ENCODE results near the gene NUDT8.

- TF ChIP-seq, protein P1, sequence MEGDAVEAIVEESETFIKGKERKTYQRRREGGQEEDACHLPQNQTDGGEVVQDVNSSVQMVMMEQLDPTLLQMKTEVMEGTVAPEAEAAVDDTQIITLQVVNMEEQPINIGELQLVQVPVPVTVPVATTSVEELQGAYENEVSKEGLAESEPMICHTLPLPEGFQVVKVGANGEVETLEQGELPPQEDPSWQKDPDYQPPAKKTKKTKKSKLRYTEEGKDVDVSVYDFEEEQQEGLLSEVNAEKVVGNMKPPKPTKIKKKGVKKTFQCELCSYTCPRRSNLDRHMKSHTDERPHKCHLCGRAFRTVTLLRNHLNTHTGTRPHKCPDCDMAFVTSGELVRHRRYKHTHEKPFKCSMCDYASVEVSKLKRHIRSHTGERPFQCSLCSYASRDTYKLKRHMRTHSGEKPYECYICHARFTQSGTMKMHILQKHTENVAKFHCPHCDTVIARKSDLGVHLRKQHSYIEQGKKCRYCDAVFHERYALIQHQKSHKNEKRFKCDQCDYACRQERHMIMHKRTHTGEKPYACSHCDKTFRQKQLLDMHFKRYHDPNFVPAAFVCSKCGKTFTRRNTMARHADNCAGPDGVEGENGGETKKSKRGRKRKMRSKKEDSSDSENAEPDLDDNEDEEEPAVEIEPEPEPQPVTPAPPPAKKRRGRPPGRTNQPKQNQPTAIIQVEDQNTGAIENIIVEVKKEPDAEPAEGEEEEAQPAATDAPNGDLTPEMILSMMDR (IDR thresholded peaks at IDR 0.05), result peak; percentile 21 to 88 (median 55)
- peak; percentile 82 to 87 for TF ChIP-seq POLR2A (IDR thresholded peaks at IDR 0.05)
Measured at GRCh38 chr11:67583247-67584204, 46.2 kb downstream of the NUDT8 start, which contains the start of gene GSTP1.

Data from adrenal gland (tissue), 5 donors.